Vagina (tissue), 2 donors: ENCODE data around the gene ANKS1B. TPM values are rescaled to one million over a fixed set of nuclear protein-coding genes. Genes with fewer than 3 reads are reported as not detected.

ENCODE experiments used
- DNase-seq, 2 donors: peaks; one replicate each; pipeline ENCODE4 v3.0.0-alpha.2; 2017; ENCODE audit errors: extremely low spot score in 2 of 2
- H3K27ac ChIP-seq: fragments of 200-600 bp; sonication (generic); one replicate; pipeline ENCODE4 v1.5.1; 2019
- H3K27me3 ChIP-seq: fragments of 200-600 bp; sonication (generic); one replicate; pipeline ENCODE4 v1.5.1; 2019
- H3K36me3 ChIP-seq, 2 donors: fragments of 200-600 bp; sonication (generic); one replicate each; pipeline ENCODE4 v1.5.1; 2017 to 2019
- H3K4me1 ChIP-seq: fragments of 200-600 bp; sonication (generic); one replicate; pipeline ENCODE4 v1.5.1; 2019
- H3K4me3 ChIP-seq, 2 donors: fragments of 200-600 bp; sonication (generic); 1 replicate in 1 of 2; 2 replicates in 1 of 2; pipeline ENCODE4 v1.5.1; 2016 to 2019
- H3K9me3 ChIP-seq: fragments of 200-600 bp; sonication (generic); one replicate; pipeline ENCODE4 v1.5.1; 2019
- CTCF ChIP-seq, 3 experiments: fragments of 450-650 bp in 2 of 3; fragments of 200-600 bp in 1 of 3; sonication (generic) in 1 of 3; IDR thresholded peaks; one replicate each; pipeline ENCODE4 v1.5.1; 2017 to 2019; ENCODE audit warnings: antibody characterized with exemption in 3 of 3, mild to moderate bottlenecking in 2 of 3, moderate library complexity in 2 of 3
- POLR2A ChIP-seq, 2 donors: fragments of 450-650 bp; IDR thresholded peaks; one replicate each; pipeline ENCODE4 v1.6.1; 2017; ENCODE audit warnings: antibody characterized with exemption in 2 of 2, mild to moderate bottlenecking in 2 of 2, moderate library complexity in 2 of 2
- POLR2AphosphoS5 ChIP-seq, 2 donors: sonication (generic); formaldehyde crosslinking; IDR thresholded peaks; one replicate each; pipeline ENCODE4 v1.9.0; 2017; ENCODE audit warnings: antibody characterized with exemption in 2 of 2, mild to moderate bottlenecking in 2 of 2, low read depth in 1 of 2; ENCODE audit not compliant: insufficient read depth in 1 of 2
- intact Hi-C: fragments of 100-400 bp; cut with DNase I; formaldehyde crosslinking; loops from one replicate; pipeline ENCODE4 v1.15.1; 2023
- total RNA-seq: library from RNA; depleted of rRNA; stranded (reverse); fragments of >200 nt; gene quantifications from one replicate; pipeline ENCODE4 v1.2.3, GENCODE V29; 2016

Gene ANKS1B
- total RNA-seq, 1 donor from 2014 or later: 11.5 TPM

- Histone ChIP-seq H3K36me3 (no peaks in the 10 kb centered on the region), H3K27ac (no peak overlapping the region), H3K4me3 (no peak overlapping the region), H3K27me3 (no peaks in the 10 kb centered on the region), H3K9me3 (no peaks in the 10 kb centered on the region), H3K4me1 (no peaks in the 10 kb centered on the region)
- intact Hi-C loops: no loop called here
- TF ChIP-seq POLR2AphosphoS5 (IDR thresholded peaks at IDR 0.05; ENCODE audit: insufficient read depth in 1 of 2, low read depth in 1 of 2): peak in 1 of 2 donors; percentile 43
- no peak for TF ChIP-seq CTCF (IDR thresholded peaks at IDR 0.05)
- DNase-seq: no peak
Observed at GRCh38 chr12:99027461-99027860, 957.3 kb downstream of the ANKS1B start.

GRCh38 chr12:99027055-99027393, 957.7 kb downstream of the ANKS1B start:
- intact Hi-C loops: no loop called here
- Histone ChIP-seq H3K4me1 (no peaks in the 10 kb centered on the region), H3K36me3 (no peaks in the 10 kb centered on the region), H3K9me3 (no peaks in the 10 kb centered on the region), H3K27ac (no peak overlapping the region), H3K4me3 (no peak overlapping the region), H3K27me3 (no peaks in the 10 kb centered on the region)
- TF ChIP-seq CTCF (IDR thresholded peaks at IDR 0.05) (no peak), POLR2A (IDR thresholded peaks at IDR 0.05) (no peak), POLR2AphosphoS5 (IDR thresholded peaks at IDR 0.05; ENCODE audit: insufficient read depth in 1 of 2, low read depth in 1 of 2) (no peak)
- DNase-seq: no peak

- TF ChIP-seq POLR2A (IDR thresholded peaks at IDR 0.05): no peak
- TF ChIP-seq CTCF (IDR thresholded peaks at IDR 0.05): no peak
- TF ChIP-seq POLR2AphosphoS5 (IDR thresholded peaks at IDR 0.05; ENCODE audit: insufficient read depth in 1 of 2, low read depth in 1 of 2): no peak
Observed at GRCh38 chr12:99026332-99027054, 958.2 kb downstream of the ANKS1B start.

GRCh38 chr12:99024870-99025269, 959.9 kb downstream of the ANKS1B start:
- no peak for TF ChIP-seq POLR2AphosphoS5 (IDR thresholded peaks at IDR 0.05; ENCODE audit: insufficient read depth in 1 of 2, low read depth in 1 of 2)
- no peak for TF ChIP-seq POLR2A (IDR thresholded peaks at IDR 0.05)
- TF ChIP-seq CTCF (IDR thresholded peaks at IDR 0.05): no peak
- no peaks in the 10 kb centered on the region for H3K27me3 ChIP-seq
- DNase-seq: no peak
- no peak overlapping the region for H3K27ac ChIP-seq
- H3K36me3 ChIP-seq: no peaks in the 10 kb centered on the region
- H3K9me3 ChIP-seq: no peaks in the 10 kb centered on the region
- intact Hi-C loops: no loop called here
- H3K4me3 ChIP-seq: no peak overlapping the region
- no peaks in the 10 kb centered on the region for H3K4me1 ChIP-seq

More at GRCh38 chr12:99026332-99027054, 958.2 kb downstream of the ANKS1B start:
- Histone ChIP-seq H3K4me3 (no peak overlapping the region), H3K27me3 (no peaks in the 10 kb centered on the region), H3K9me3 (no peaks in the 10 kb centered on the region), H3K4me1 (no peaks in the 10 kb centered on the region), H3K36me3 (no peaks in the 10 kb centered on the region), H3K27ac (no peak overlapping the region)
- intact Hi-C loops: no loop called here
- DNase-seq: no peak

GRCh38 chr12:99024191-99024590, 960.5 kb downstream of the ANKS1B start:
- intact Hi-C loops: no loop called here
- H3K27ac ChIP-seq: no peak overlapping the region
- no peak overlapping the region for H3K4me3 ChIP-seq
- no peaks in the 10 kb centered on the region for H3K36me3 ChIP-seq
- no peaks in the 10 kb centered on the region for H3K4me1 ChIP-seq
- no peak for DNase-seq
- TF ChIP-seq POLR2A (IDR thresholded peaks at IDR 0.05) (no peak), CTCF (IDR thresholded peaks at IDR 0.05) (no peak), POLR2AphosphoS5 (IDR thresholded peaks at IDR 0.05; ENCODE audit: insufficient read depth in 1 of 2, low read depth in 1 of 2) (no peak)
- no peaks in the 10 kb centered on the region for H3K27me3 ChIP-seq
- no peaks in the 10 kb centered on the region for H3K9me3 ChIP-seq
